GM12878 (cell line): ENCODE results near the gene IQGAP3. TPM values are rescaled to one million over a fixed set of nuclear protein-coding genes. Genes with fewer than 3 reads are reported as not detected.
A peak's percentile ranks its signal among the peaks of the same experiment; 100 is the strongest.

ENCODE experiments used
- ATAC-seq: fragments of 200-7000 bp; cut with Tn5 transposase; 3 replicates; pipeline ENCODE4 v1.9.1; 2020; ENCODE audit warnings: mild to moderate bottlenecking, moderate library complexity
- BruUV-seq: library from RNA; stranded (reverse); fragments of 400-500 nt; replicated peaks from 2 replicates; lab custom pipeline; 2021; lab: Mats Ljungman, UMichigan
- CTCF ChIA-PET: fragments of 300-600 bp; sonication (Branson Sonifier 250); formaldehyde crosslinking; extraction: SDS; loops from one replicate; lab custom pipeline; 2021; ENCODE audit warnings: inconsistent platforms; lab: Yijun Ruan, JAX
- POLR2A ChIA-PET: fragments of 350-600 bp; formaldehyde crosslinking; extraction: SDS; loops from one replicate; lab custom pipeline; 2021; ENCODE audit warnings: inconsistent platforms; lab: Charles Lee
- RAD21 ChIA-PET: fragments of 300-600 bp; sonication (Branson Sonifier 250); formaldehyde crosslinking; loops from one replicate; lab custom pipeline; 2023; ENCODE audit warnings: antibody characterized with exemption; ENCODE audit not compliant: unreplicated experiment; lab: Charles Lee
- SMC1A ChIA-PET: fragments of 300-600 bp; sonication (Branson Sonifier 250); formaldehyde crosslinking; loops from one replicate; lab custom pipeline; 2023; ENCODE audit not compliant: unreplicated experiment, uncharacterized antibody; lab: Charles Lee
- DNase-seq: peaks from one replicate; pipeline ENCODE4 v3.0.0-alpha.2; 2011; ENCODE audit warnings: low read depth, low spot score
- FAIRE-seq: peaks from 3 replicates; lab custom pipeline; 2011; peaks lifted over from hg19 to GRCh38; lab: Jason Lieb, UNC
- H2AFZ ChIP-seq: 2 replicates; pipeline ENCODE4 v1.6.0; 2011; ENCODE audit warnings: low read depth, low read length, control low read depth; ENCODE audit not compliant: control insufficient read depth
- H3K27ac ChIP-seq: 2 replicates; pipeline ENCODE4 v1.5.1; 2011; ENCODE audit warnings: control low read depth; ENCODE audit not compliant: control insufficient read depth, insufficient read depth
- H3K27me3 ChIP-seq, 2 experiments: replicated peaks in 1 of 2; 2 replicates each; pipeline versions ENCODE4 v1.6.0 to v1.6.1; 2011; ENCODE audit warnings: low read length in 1 of 2; ENCODE audit not compliant: control insufficient read depth in 2 of 2, insufficient read depth in 2 of 2
- H3K36me3 ChIP-seq, 2 experiments: 2 replicates each; pipeline ENCODE4 v1.5.1; 2011; ENCODE audit warnings: low read length in 1 of 2; ENCODE audit not compliant: control insufficient read depth in 2 of 2, insufficient read depth in 2 of 2
- H3K4me1 ChIP-seq: 2 replicates; pipeline ENCODE4 v1.6.1; 2011; ENCODE audit warnings: mild to moderate bottlenecking, low read length, moderate library complexity, mixed read lengths; ENCODE audit not compliant: control insufficient read depth, insufficient read depth
- H3K4me2 ChIP-seq: 2 replicates; pipeline ENCODE4 v1.6.0; 2011; ENCODE audit warnings: control low read depth; ENCODE audit not compliant: control insufficient read depth, insufficient read depth
- H3K4me3 ChIP-seq: fragments of 200-600 bp; sonication (generic); 2 replicates; pipeline ENCODE4 v1.5.1; 2016
- H3K79me2 ChIP-seq: 2 replicates; pipeline ENCODE4 v1.6.0; 2011; ENCODE audit warnings: low read length; ENCODE audit not compliant: control insufficient read depth, insufficient read depth
- H3K9ac ChIP-seq: 2 replicates; pipeline ENCODE4 v1.8.0; 2011; ENCODE audit warnings: low read length, control low read depth, mixed read lengths; ENCODE audit not compliant: control insufficient read depth, insufficient read depth
- H3K9me3 ChIP-seq: replicated peaks from 3 replicates; pipeline ENCODE4 v1.5.1; 2011; ENCODE audit warnings: mild to moderate bottlenecking, low read length; ENCODE audit not compliant: control insufficient read depth, insufficient read depth
- H4K20me1 ChIP-seq: 2 replicates; pipeline ENCODE4 v1.6.0; 2011; ENCODE audit not compliant: control insufficient read depth, insufficient read depth
- CREB1 ChIP-seq: IDR thresholded peaks from 2 replicates; pipeline ENCODE4 v1.6.1; 2012; ENCODE audit warnings: low read depth, mild to moderate bottlenecking, inconsistent platforms
- EGR1 ChIP-seq, 2 experiments: IDR thresholded peaks; 1 replicate in 1 of 2; 2 replicates in 1 of 2; pipeline ENCODE4 v1.6.1; 2011 to 2012; ENCODE audit warnings: low read depth in 2 of 2, low read length in 2 of 2, borderline replicate concordance in 1 of 2, mild to moderate bottlenecking in 1 of 2, moderate library complexity in 1 of 2
- MTA3 ChIP-seq: IDR thresholded peaks from 2 replicates; pipeline ENCODE4 v1.6.1; 2012; ENCODE audit warnings: low read length, inconsistent platforms, borderline replicate concordance
- POLR2A ChIP-seq: IDR thresholded peaks from 2 replicates; pipeline ENCODE4 v1.6.1; 2011; ENCODE audit warnings: low read depth, mild to moderate bottlenecking, low read length
- RUNX3 ChIP-seq: IDR thresholded peaks from 2 replicates; pipeline ENCODE4 v1.6.1; 2012; ENCODE audit warnings: low read length, inconsistent platforms
- TCF12 ChIP-seq: IDR thresholded peaks from 2 replicates; pipeline ENCODE4 v1.6.1; 2011; ENCODE audit warnings: low read depth, mild to moderate bottlenecking, low read length
- TCF3 ChIP-seq: IDR thresholded peaks from 2 replicates; pipeline ENCODE4 v1.6.1; 2012; ENCODE audit warnings: low read depth, mild to moderate bottlenecking, low read length, borderline replicate concordance; ENCODE audit not compliant: insufficient read depth
- ZZZ3 ChIP-seq: IDR thresholded peaks from 2 replicates; pipeline ENCODE4 v1.6.1; 2011; ENCODE audit warnings: low read depth; ENCODE audit not compliant: control insufficient read depth, insufficient read length
- WGBS: methylation state at CpG from one replicate; pipeline ENCODE4 v1.1.6; 2016; ENCODE audit warnings: low lambda C conversion rate; ENCODE audit not compliant: insufficient replicate concordance, insufficient coverage; ENCODE audit errors: missing lambda C conversion rate; 5-methylcytosine and 5-hydroxymethylcytosine counted together
- in situ Hi-C: fragments of 300-500 bp; cut with MboI; formaldehyde crosslinking; loops from 9 replicates; pipeline ENCODE4 v1.14.3; 2018; ENCODE audit warnings: mixed read lengths
- intact Hi-C: fragments of 100-400 bp; cut with micrococcal nuclease; formaldehyde crosslinking; loops from one replicate; pipeline ENCODE4 v1.14.2; 2022; ENCODE audit not compliant: unreplicated experiment
- polyA plus RNA-seq, 11 experiments: library from polyadenylated mRNA; depleted of rRNA in 4 of 11; unstranded in 6 of 11; stranded (reverse) in 5 of 11; fragments of >200 nt; fragmentation: Nextera tagmentation in 4 of 11; fragmentation: Illumina TruSeq in 1 of 11; extraction: Ambion mirVana in 4 of 11; extraction: Trizol in 1 of 11; gene quantifications; 1 replicate in 1 of 11; 2 replicates in 10 of 11; pipeline versions ENCODE4 v1.2.1 to v1.2.3, GENCODE V29; 2011 to 2016; ENCODE audit warnings: inconsistent platforms in 2 of 11, missing spikeins in 2 of 11, low read depth in 1 of 11
- total RNA-seq, 4 experiments: library from RNA; depleted of rRNA in 3 of 4; stranded (reverse); fragments of >200 nt in 3 of 4; fragmentation: Illumina TruSeq in 1 of 4; extraction: Trizol in 1 of 4; gene quantifications; 2 replicates each; pipeline versions ENCODE4 v1.2.1 to v1.2.3, GENCODE V29; 2013 to 2021
- TF ChIP-seq, protein P1 (sequence below): IDR thresholded peaks from 2 replicates; pipeline ENCODE4 v1.6.1; 2011; ENCODE audit warnings: mild to moderate bottlenecking, low read depth, low read length, moderate library complexity; ENCODE audit not compliant: insufficient replicate concordance

Gene IQGAP3
- total and polyA plus RNA-seq, 10 of the 15 experiments (the other 5 are each of a cell fraction or from before 2014, with no cell fraction given): 1.1 to 10.7 (median 7.9) TPM

DNA sequence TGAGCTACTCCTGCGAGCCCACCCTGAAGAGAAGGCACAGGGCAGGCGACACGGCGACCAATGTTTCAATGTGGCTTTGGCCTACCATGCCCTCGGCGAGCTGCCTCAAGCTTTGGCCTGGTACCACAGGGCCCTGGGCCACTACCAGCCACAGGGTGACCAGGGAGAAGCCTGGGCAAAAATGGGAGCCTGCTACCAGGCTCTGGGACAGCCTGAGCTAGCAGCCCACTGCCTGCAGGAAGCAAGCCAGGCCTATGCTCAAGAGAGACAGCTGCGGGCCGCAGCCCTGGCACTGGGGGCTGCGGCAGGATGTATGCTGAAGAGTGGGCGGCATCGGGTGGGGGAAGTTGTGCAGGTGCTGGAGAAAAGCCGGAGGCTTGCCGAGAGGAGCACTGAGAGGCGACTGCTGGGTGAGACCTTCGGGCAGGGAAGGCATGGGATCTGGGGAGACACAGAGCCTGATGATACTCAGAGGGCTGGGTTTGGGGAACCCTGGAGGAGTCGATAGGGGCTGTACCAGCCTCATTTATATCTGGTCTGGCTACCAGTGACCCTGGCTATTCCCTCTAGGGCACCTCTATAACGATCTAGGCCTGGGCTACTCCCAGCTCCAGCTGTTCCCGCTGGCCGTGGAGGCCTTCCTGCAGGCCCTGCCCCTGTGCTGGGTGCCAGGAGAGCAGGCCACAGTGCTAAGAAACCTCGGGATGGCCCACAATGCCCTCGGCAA is 9.5 kb upstream of the IQGAP3 start:
- DNase-seq (no peak), ATAC-seq (no peak), FAIRE-seq (no peak)
- ChIA-PET CTCF (interaction anchor here (0.6 to 5.7 kb wide), 15 partner anchors 10 to 198 kb away, joined by 3 to 36 read pairs (median 4); partner anchors contain the start of genes IQGAP3 and NAXE), SMC1A (interaction anchor here (0.9 to 2.3 kb wide), 4 partner anchors 27 to 128 kb away, joined by 3 to 8 read pairs (median 8); partner anchors contain the start of gene MEF2D), RAD21 (interaction anchor here (0.9 to 2.2 kb wide), 12 partner anchors 9 to 196 kb away, joined by 3 to 9 read pairs (median 4); partner anchors contain the start of genes HAPLN2, MEF2D and NAXE), POLR2A (interaction anchor here (1.0 kb wide), 1 partner anchor 84 kb away, joined by 4 read pairs; no protein-coding TSS in a partner anchor)
- H2AFZ ChIP-seq: peak overlapping the region; percentile 83
- no peaks in the 10 kb centered on the region for H3K79me2 ChIP-seq
- peak overlapping the region; percentile 50; the same call in 1 of the 2 replicates for H3K27ac ChIP-seq
- H3K9ac ChIP-seq: peak overlapping the region; percentile 66
- intact Hi-C loops (no loop called here), in situ Hi-C loops (no loop called here)
- no peaks in the 10 kb centered on the region; a peak in 1 of 4 replicates for H3K27me3 ChIP-seq
- H3K4me1 ChIP-seq: peaks cover 16% of the 10 kb centered on the region
- TF ChIP-seq POLR2A (peak; percentile 48), MTA3 (no peak), TCF3 (0 out of 2 replicates have a peak, but pooled peaks have one; percentile 46), TCF12 (peak; percentile 63; the same call in 1 of the 2 replicates), ZZZ3 (no peak), RUNX3 (peak; percentile 37), EGR1 (IDR thresholded peaks at IDR 0.05; ENCODE audit: borderline replicate concordance in 1 of 2, low read depth in 2 of 2, low read length in 2 of 2) (peak in 1 of 2 experiments; percentile 65; a peak in 1 of 3 replicates), CREB1 (no peak)
- TF ChIP-seq, protein P1, sequence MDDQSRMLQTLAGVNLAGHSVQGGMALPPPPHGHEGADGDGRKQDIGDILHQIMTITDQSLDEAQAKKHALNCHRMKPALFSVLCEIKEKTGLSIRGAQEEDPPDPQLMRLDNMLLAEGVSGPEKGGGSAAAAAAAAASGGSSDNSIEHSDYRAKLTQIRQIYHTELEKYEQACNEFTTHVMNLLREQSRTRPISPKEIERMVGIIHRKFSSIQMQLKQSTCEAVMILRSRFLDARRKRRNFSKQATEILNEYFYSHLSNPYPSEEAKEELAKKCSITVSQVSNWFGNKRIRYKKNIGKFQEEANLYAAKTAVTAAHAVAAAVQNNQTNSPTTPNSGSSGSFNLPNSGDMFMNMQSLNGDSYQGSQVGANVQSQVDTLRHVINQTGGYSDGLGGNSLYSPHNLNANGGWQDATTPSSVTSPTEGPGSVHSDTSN: no peak
- H3K4me3 ChIP-seq: peak overlapping the region; percentile 43; the same call in 1 of the 2 replicates
- no peaks in the 10 kb centered on the region for H3K36me3 ChIP-seq
- BruUV-seq: no TSS peak
- H4K20me1 ChIP-seq: no peaks in the 10 kb centered on the region
- H3K4me2 ChIP-seq: peak overlapping the region; percentile 21; the same call in 1 of the 2 replicates
- H3K9me3 ChIP-seq: no peaks in the 10 kb centered on the region
- WGBS: 53% methylated on average over 21 of the region's 21 CpGs
